ENCODE results near the gene NOBOX.
"Not testable (repeated sequence)": the region's sequence is repeated elsewhere in the genome, so short reads cannot be mapped to it uniquely, and the experiment has no call there.

NOBOX gene

GRCh38 chr7:144391014-144391413 lies 12.5 kb downstream of the NOBOX start:
- no peak for DNase-seq

- no peak for DNase-seq
Measured at GRCh38 chr7:144390481-144390880, 13.0 kb downstream of the NOBOX start.

- no peak for DNase-seq
Measured at GRCh38 chr7:144388950-144389349, 14.5 kb downstream of the NOBOX start.

GRCh38 chr7:144386741-144387140 lies 16.8 kb downstream of the NOBOX start:
- no peak for DNase-seq

- no peak for DNase-seq
Measured at GRCh38 chr7:144384555-144385245, 18.8 kb downstream of the NOBOX start.

- DNase-seq = no peak
Measured at GRCh38 chr7:144384071-144384470, 19.4 kb downstream of the NOBOX start.

- no peak for DNase-seq
Measured at GRCh38 chr7:144379776-144380384, 23.6 kb downstream of the NOBOX start.

- no peak for DNase-seq
Measured at GRCh38 chr7:144378651-144379050, 24.8 kb downstream of the NOBOX start.

GRCh38 chr7:144369221-144369620 lies 34.3 kb downstream of the NOBOX start:
- DNase-seq = not testable (repeated sequence)

- not testable (repeated sequence) for DNase-seq
Measured at GRCh38 chr7:144367250-144367649, 36.2 kb downstream of the NOBOX start.

- not testable (repeated sequence) for DNase-seq
Measured at GRCh38 chr7:144365523-144365922, 38.0 kb downstream of the NOBOX start.

- DNase-seq = not testable (repeated sequence)
Measured at GRCh38 chr7:144362061-144362460, 41.4 kb downstream of the NOBOX start.

- DNase-seq = not testable (repeated sequence)
Measured at GRCh38 chr7:144356860-144357259, 46.6 kb downstream of the NOBOX start.

- DNase-seq = not testable (repeated sequence)
Measured at GRCh38 chr7:144356185-144356584, 47.3 kb downstream of the NOBOX start.

GRCh38 chr7:144355176-144355822 lies 48.2 kb downstream of the NOBOX start, which contains the start of gene ARHGEF5:
ARHGEF5 (plus strand) TSS chr7:144355402; CDS start chr7:144362670, 7,268 bp downstream.
- DNase-seq = not testable (repeated sequence)

- DNase-seq = not testable (repeated sequence)
Measured at GRCh38 chr7:144351667-144352066, 51.8 kb downstream of the NOBOX start.

GRCh38 chr7:144348625-144349024 lies 54.9 kb downstream of the NOBOX start:
- DNase-seq = not testable (repeated sequence)
